Measurements from ENCODE around the gene AHCYL2. TPM values are rescaled to one million over a fixed set of nuclear protein-coding genes. Genes with fewer than 3 reads are reported as not detected.

Gene AHCYL2
- total and polyA plus RNA-seq, 7 experiments from 2014 or later, result 8.6 to 22.2 (median 20.1) TPM

- H3K9me3 Mint-ChIP-seq, result no peaks in the 10 kb centered on the region
Measured at GRCh38 chr7:129225206-129225930, 538 bp downstream of the AHCYL2 start.

GRCh38 chr7:129225931-129226572, 1.2 kb downstream of the AHCYL2 start:
- intact Hi-C loops (cut with micrococcal nuclease), result loop anchor here (1.0 to 10.0 kb wide), 13 partner anchors 45 to 1573 kb away; partner anchors contain the start of genes ATP6V1F (in 1 of the 2), IMPDH1 (in 1 of the 2), KLHDC10 (in 1 of the 2) and NRF1 (in 1 of the 2)
- DNase-seq (no peak), ATAC-seq (no peak)
- Histone ChIP-seq H3K27me3 (ENCODE audit: control insufficient read depth in 2 of 2, insufficient read depth in 2 of 2, low read length in 2 of 2) (no peaks in the 10 kb centered on the region), H3K27ac (ENCODE audit: low read depth, low read length) (peak overlapping the region; percentile 78), H3K9me3 (ENCODE audit: control insufficient read depth in 2 of 3, low read length in 3 of 3) (no peaks in the 10 kb centered on the region), H3K4me3 (ENCODE audit: low read length) (peak overlapping the region; percentile 96), H3K36me3 (ENCODE audit: control insufficient read depth in 2 of 3, insufficient read depth in 3 of 3, low read length in 3 of 3) (no peaks in the 10 kb centered on the region), H3K4me1 (ENCODE audit: control insufficient read depth in 2 of 2, insufficient read depth in 2 of 2, low read length in 2 of 2) (peaks cover 13 to 16% of the 10 kb centered on the region in 2 donors)
- H3K4me1 Mint-ChIP-seq, result peaks cover 27 to 70% (median 53%) of the 10 kb centered on the region in 7 donors
- ChIA-PET CTCF (interaction anchor here (0.6 to 1.9 kb wide), 5 partner anchors 9 to 309 kb away, joined by 3 to 12 read pairs (median 3); no protein-coding TSS in a partner anchor), POLR2A (interaction anchor here (0.5 to 2.1 kb wide), 2 partner anchors 46 to 104 kb away, joined by 3 to 6 read pairs; no protein-coding TSS in a partner anchor)
- peak overlapping the region in 8 of 9 donors; percentile 46 to 95 (median 89) for H3K27ac Mint-ChIP-seq
- no peaks in the 10 kb centered on the region for H3K27me3 Mint-ChIP-seq
- H3K36me3 Mint-ChIP-seq, result peaks cover 0 to 3% (median 0%) of the 10 kb centered on the region in 5 donors
- H3K4me3 Mint-ChIP-seq, result peak overlapping the region; percentile 88 to 99 (median 94)
- H3K9me3 Mint-ChIP-seq, result no peaks in the 10 kb centered on the region

More at GRCh38 chr7:129225206-129225930, 538 bp downstream of the AHCYL2 start:
- H3K4me1 Mint-ChIP-seq, result peaks cover 27 to 66% (median 48%) of the 10 kb centered on the region in 7 donors
- no peaks in the 10 kb centered on the region for H3K27me3 ChIP-seq (ENCODE audit: control insufficient read depth in 2 of 2, insufficient read depth in 2 of 2, low read length in 2 of 2)
- intact Hi-C loops (cut with micrococcal nuclease), result loop anchor here (1.0 to 10.0 kb wide), 13 partner anchors 46 to 1573 kb away; partner anchors contain the start of genes ATP6V1F (in 1 of the 2), IMPDH1 (in 1 of the 2), KLHDC10 (in 1 of the 2) and NRF1 (in 1 of the 2)
- H3K36me3 ChIP-seq (ENCODE audit: control insufficient read depth in 2 of 3, insufficient read depth in 3 of 3, low read length in 3 of 3), result no peaks in the 10 kb centered on the region
- peak overlapping the region; percentile 96 for H3K4me3 ChIP-seq (ENCODE audit: low read length)
- peak; percentile 47 for ATAC-seq
- H3K27ac ChIP-seq (ENCODE audit: low read depth, low read length), result peak overlapping the region; percentile 78
- peak in 3 of 9 donors; percentile 51 to 69 (median 52) for DNase-seq
- peaks cover 13 to 16% of the 10 kb centered on the region in 2 donors for H3K4me1 ChIP-seq (ENCODE audit: control insufficient read depth in 2 of 2, insufficient read depth in 2 of 2, low read length in 2 of 2)
- H3K27me3 Mint-ChIP-seq, result no peaks in the 10 kb centered on the region
- H3K36me3 Mint-ChIP-seq, result peaks cover 0 to 3% (median 0%) of the 10 kb centered on the region in 5 donors
- H3K9me3 ChIP-seq (ENCODE audit: control insufficient read depth in 2 of 3, low read length in 3 of 3), result no peaks in the 10 kb centered on the region
- peak overlapping the region; percentile 46 to 95 (median 89) for H3K27ac Mint-ChIP-seq
- ChIA-PET CTCF (interaction anchor here (0.8 to 8.4 kb wide), 4 partner anchors 13 to 72 kb away, joined by 3 to 159 read pairs (median 8); no protein-coding TSS in a partner anchor), POLR2A (interaction anchor here (0.9 to 2.1 kb wide), 2 partner anchors 11 to 46 kb away, joined by 3 to 6 read pairs; no protein-coding TSS in a partner anchor)
- H3K4me3 Mint-ChIP-seq, result peak overlapping the region; percentile 88 to 99 (median 96)

GRCh38 chr7:129227646-129228578, 3.1 kb downstream of the AHCYL2 start:
- Histone ChIP-seq H3K9me3 (ENCODE audit: control insufficient read depth in 2 of 3, low read length in 3 of 3) (no peaks in the 10 kb centered on the region), H3K27ac (ENCODE audit: low read depth, low read length) (no peak overlapping the region), H3K4me3 (ENCODE audit: low read length) (no peak overlapping the region), H3K36me3 (ENCODE audit: control insufficient read depth in 2 of 3, insufficient read depth in 3 of 3, low read length in 3 of 3) (no peaks in the 10 kb centered on the region), H3K27me3 (ENCODE audit: control insufficient read depth in 2 of 2, insufficient read depth in 2 of 2, low read length in 2 of 2) (no peaks in the 10 kb centered on the region), H3K4me1 (ENCODE audit: control insufficient read depth in 2 of 2, insufficient read depth in 2 of 2, low read length in 2 of 2) (peaks cover 13 to 16% of the 10 kb centered on the region in 2 donors)
- Mint-ChIP-seq H3K4me3 (peak overlapping the region in 2 of 10 donors; percentile 13 to 39), H3K4me1 (peaks cover 25 to 70% (median 56%) of the 10 kb centered on the region in 7 donors), H3K36me3 (peaks cover 0 to 4% (median 3%) of the 10 kb centered on the region in 5 donors), H3K27ac (no peak overlapping the region), H3K27me3 (no peaks in the 10 kb centered on the region), H3K9me3 (no peaks in the 10 kb centered on the region)
- ChIA-PET CTCF (interaction anchor here (0.5 to 1.9 kb wide), 4 partner anchors 9 to 123 kb away, joined by 3 to 12 read pairs (median 4); no protein-coding TSS in a partner anchor), POLR2A (interaction anchor here (1.3 kb wide), 1 partner anchor 10 kb away, joined by 3 read pairs; no protein-coding TSS in a partner anchor)
- DNase-seq (no peak), ATAC-seq (no peak)
- intact Hi-C loops (cut with micrococcal nuclease), result loop anchor here (10.0 kb wide), 3 partner anchors 147 to 977 kb away; partner anchors contain the start of genes SSMEM1 (in 1 of the 2) and TMEM209 (in 1 of the 2)

- Histone ChIP-seq H3K4me1 (ENCODE audit: control insufficient read depth in 2 of 2, insufficient read depth in 2 of 2, low read length in 2 of 2) (peaks cover 13 to 16% of the 10 kb centered on the region in 2 donors), H3K36me3 (ENCODE audit: control insufficient read depth in 2 of 3, insufficient read depth in 3 of 3, low read length in 3 of 3) (no peaks in the 10 kb centered on the region), H3K27ac (ENCODE audit: low read depth, low read length) (no peak overlapping the region), H3K27me3 (ENCODE audit: control insufficient read depth in 2 of 2, insufficient read depth in 2 of 2, low read length in 2 of 2) (no peaks in the 10 kb centered on the region), H3K9me3 (ENCODE audit: control insufficient read depth in 2 of 3, low read length in 3 of 3) (no peaks in the 10 kb centered on the region), H3K4me3 (ENCODE audit: low read length) (no peak overlapping the region)
- H3K27ac Mint-ChIP-seq, result no peak overlapping the region
- DNase-seq (no peak), ATAC-seq (no peak)
- H3K4me1 Mint-ChIP-seq, result peaks cover 22 to 66% (median 56%) of the 10 kb centered on the region in 7 donors
- POLR2A ChIA-PET, result interaction anchor here (1.3 kb wide), 1 partner anchor 11 kb away, joined by 3 read pairs; no protein-coding TSS in a partner anchor
- H3K36me3 Mint-ChIP-seq, result peaks cover 0 to 6% (median 3%) of the 10 kb centered on the region in 5 donors
- H3K4me3 Mint-ChIP-seq, result no peak overlapping the region
- no peaks in the 10 kb centered on the region for H3K9me3 Mint-ChIP-seq
- H3K27me3 Mint-ChIP-seq, result no peaks in the 10 kb centered on the region
- intact Hi-C loops (cut with micrococcal nuclease), result loop anchor here (10.0 kb wide), 3 partner anchors 146 to 976 kb away; partner anchors contain the start of genes SSMEM1 (in 1 of the 2) and TMEM209 (in 1 of the 2)
- CTCF ChIA-PET, result interaction anchor here (0.5 to 1.6 kb wide), 2 partner anchors 10 to 122 kb away, joined by 3 to 4 read pairs; no protein-coding TSS in a partner anchor
Measured at GRCh38 chr7:129228633-129229032, 3.8 kb downstream of the AHCYL2 start.

GRCh38 chr7:129231666-129232065, 6.8 kb downstream of the AHCYL2 start:
- Histone ChIP-seq H3K27ac (ENCODE audit: low read depth, low read length) (no peak overlapping the region), H3K27me3 (ENCODE audit: control insufficient read depth in 2 of 2, insufficient read depth in 2 of 2, low read length in 2 of 2) (no peaks in the 10 kb centered on the region), H3K4me1 (ENCODE audit: control insufficient read depth in 2 of 2, insufficient read depth in 2 of 2, low read length in 2 of 2) (peaks cover under 1 to 6% of the 10 kb centered on the region in 2 donors), H3K9me3 (ENCODE audit: control insufficient read depth in 2 of 3, low read length in 3 of 3) (no peaks in the 10 kb centered on the region), H3K4me3 (ENCODE audit: low read length) (no peak overlapping the region), H3K36me3 (ENCODE audit: control insufficient read depth in 2 of 3, insufficient read depth in 3 of 3, low read length in 3 of 3) (no peaks in the 10 kb centered on the region)
- CTCF ChIA-PET, result interaction anchor here (1.9 to 3.2 kb wide), 2 partner anchors 13 to 39 kb away, joined by 7 to 19 read pairs; no protein-coding TSS in a partner anchor
- H3K4me3 Mint-ChIP-seq, result no peak overlapping the region
- ATAC-seq (no peak), DNase-seq (no peak)
- H3K27me3 Mint-ChIP-seq, result no peaks in the 10 kb centered on the region
- peaks cover 3 to 26% (median 7%) of the 10 kb centered on the region in 5 donors for H3K36me3 Mint-ChIP-seq
- peaks cover 2 to 68% (median 51%) of the 10 kb centered on the region in 7 donors for H3K4me1 Mint-ChIP-seq
- intact Hi-C loops (cut with micrococcal nuclease), result no loop called here
- H3K9me3 Mint-ChIP-seq, result no peaks in the 10 kb centered on the region
- H3K27ac Mint-ChIP-seq, result peak overlapping the region in 1 of 9 donors; percentile 62
- POLR2A ChIA-PET, result no interaction called here

All from naive thymus-derived CD4-positive, alpha-beta T cell (primary cell).